SK-N-SH treated with all-trans-retinoic acid at 6 μM for 48 hours (cell line): ENCODE results near the gene FAF1.

Experiments
- ATAC-seq: fragments of 200-7000 bp; cut with Tn5 transposase; 3 replicates; pipeline ENCODE4 v1.9.1; 2020; ENCODE audit warnings: mild to moderate bottlenecking, moderate library complexity
- ARNTL ChIP-seq: fragments of 450-650 bp; formaldehyde crosslinking; IDR thresholded peaks from 2 replicates; pipeline ENCODE4 v1.5.0; 2020; ENCODE audit warnings: low read depth, mild to moderate bottlenecking, moderate library complexity, borderline replicate concordance
- BACH2 ChIP-seq: fragments of 250-450 bp; sonication (Bioruptor Pico); IDR thresholded peaks from 2 replicates; pipeline ENCODE4 v1.9.0; 2021; ENCODE audit warnings: mild to moderate bottlenecking, borderline replicate concordance
- CREB5 ChIP-seq: fragments of 250-450 bp; sonication (Bioruptor Pico); IDR thresholded peaks from 2 replicates; pipeline ENCODE4 v1.5.1; 2020; ENCODE audit warnings: low read depth, mild to moderate bottlenecking, moderate library complexity
- CSRNP3 ChIP-seq: fragments of 250-450 bp; sonication (Bioruptor Pico); IDR thresholded peaks from 2 replicates; pipeline ENCODE4 v1.5.1; 2021; ENCODE audit warnings: mild to moderate bottlenecking, moderate library complexity
- ESRRG ChIP-seq: fragments of 250-450 bp; sonication (Bioruptor Pico); IDR thresholded peaks from 2 replicates; pipeline ENCODE4 v1.6.1; 2021; ENCODE audit warnings: mild to moderate bottlenecking
- GLIS3 ChIP-seq: fragments of 250-450 bp; sonication (Bioruptor Pico); IDR thresholded peaks from 2 replicates; pipeline ENCODE4 v1.5.0; 2020; ENCODE audit warnings: mild to moderate bottlenecking, moderate library complexity
- OSR1 ChIP-seq: fragments of 250-450 bp; sonication (Bioruptor Pico); IDR thresholded peaks from 2 replicates; pipeline ENCODE4 v1.8.0; 2022; ENCODE audit warnings: moderate library complexity, mild to moderate bottlenecking, inconsistent platforms
- PATZ1 ChIP-seq: fragments of 250-450 bp; sonication (Bioruptor Pico); IDR thresholded peaks from 2 replicates; pipeline ENCODE4 v1.8.0; 2020; ENCODE audit warnings: mild to moderate bottlenecking, moderate library complexity, borderline replicate concordance
- POU6F1 ChIP-seq: fragments of 250-450 bp; sonication (Bioruptor Pico); IDR thresholded peaks from 2 replicates; pipeline ENCODE4 v1.8.0; 2021; ENCODE audit warnings: low read depth, mild to moderate bottlenecking, moderate library complexity, borderline replicate concordance
- PPARA ChIP-seq: fragments of 250-450 bp; sonication (Bioruptor Pico); IDR thresholded peaks from 2 replicates; pipeline ENCODE4 v1.5.0; 2020; ENCODE audit warnings: mild to moderate bottlenecking, borderline replicate concordance
- RARB ChIP-seq: fragments of 250-450 bp; sonication (Bioruptor Pico); IDR thresholded peaks from 2 replicates; pipeline ENCODE4 v1.8.0; 2021; ENCODE audit warnings: mild to moderate bottlenecking, moderate library complexity
- SNAI2 ChIP-seq: fragments of 250-450 bp; sonication (Bioruptor Pico); IDR thresholded peaks from 2 replicates; pipeline ENCODE4 v1.5.0; 2020; ENCODE audit warnings: mild to moderate bottlenecking, moderate library complexity
- TCF4 ChIP-seq: fragments of 250-450 bp; sonication (Bioruptor Pico); IDR thresholded peaks from 2 replicates; pipeline ENCODE4 v1.8.0; 2021; ENCODE audit warnings: mild to moderate bottlenecking, moderate library complexity, borderline replicate concordance
- TOX ChIP-seq: fragments of 250-450 bp; sonication (Bioruptor Pico); IDR thresholded peaks from 2 replicates; pipeline ENCODE4 v1.8.0; 2021; ENCODE audit warnings: mild to moderate bottlenecking, moderate library complexity, borderline replicate concordance
- TSHZ2 ChIP-seq: fragments of 250-450 bp; sonication (Bioruptor Pico); IDR thresholded peaks from 2 replicates; pipeline ENCODE4 v1.5.0; 2020; ENCODE audit warnings: mild to moderate bottlenecking, moderate library complexity
- ZFP3 ChIP-seq: fragments of 250-450 bp; sonication (Bioruptor Pico); IDR thresholded peaks from 2 replicates; pipeline ENCODE4 v1.5.0; 2020; ENCODE audit warnings: mild to moderate bottlenecking, moderate library complexity
- ZFP30 ChIP-seq: fragments of 450-650 bp; formaldehyde crosslinking; IDR thresholded peaks from 2 replicates; pipeline ENCODE4 v1.5.0; 2022; ENCODE audit warnings: mild to moderate bottlenecking, moderate library complexity
- ZNF565 ChIP-seq: fragments of 450-650 bp; formaldehyde crosslinking; conservative IDR thresholded peaks from 2 replicates; pipeline ENCODE4 v1.5.0; 2020; ENCODE audit warnings: low read depth, mild to moderate bottlenecking, moderate library complexity
- ZNF70 ChIP-seq: fragments of 450-650 bp; formaldehyde crosslinking; IDR thresholded peaks from 2 replicates; pipeline ENCODE4 v1.5.0; 2020; ENCODE audit warnings: mild to moderate bottlenecking, moderate library complexity
- ZNF8 ChIP-seq: fragments of 450-650 bp; formaldehyde crosslinking; IDR thresholded peaks from 2 replicates; pipeline ENCODE4 v1.5.0; 2020; ENCODE audit warnings: mild to moderate bottlenecking, moderate library complexity

The FAF1 gene

GRCh38 chr1:50644447-50645105 is 315.5 kb downstream of the FAF1 start:
- ATAC-seq = no peak
- TF ChIP-seq PPARA (CRISPR knock-in tag) (no peak), TOX (CRISPR knock-in tag) (no peak), ESRRG (no peak), SNAI2 (CRISPR knock-in tag) (no peak), ZNF8 (no peak), CSRNP3 (CRISPR knock-in tag) (no peak), CREB5 (CRISPR knock-in tag) (no peak), OSR1 (no peak), ZFP3 (CRISPR knock-in tag) (no peak), ZNF70 (CRISPR knock-in tag) (no peak), PATZ1 (no peak)

GRCh38 chr1:50637460-50637859 is 322.6 kb downstream of the FAF1 start:
- no peak for TF ChIP-seq ZNF565 (CRISPR knock-in tag)
- TF ChIP-seq PPARA (CRISPR knock-in tag) = no peak
- no peak for TF ChIP-seq ZFP3 (CRISPR knock-in tag)
- TF ChIP-seq ZFP30 (CRISPR knock-in tag) = no peak
- no peak for TF ChIP-seq BACH2 (CRISPR knock-in tag)
- TF ChIP-seq ZNF8 = no peak
- TF ChIP-seq ARNTL (CRISPR knock-in tag) = no peak
- TF ChIP-seq RARB = no peak
- TF ChIP-seq CREB5 (CRISPR knock-in tag) = no peak
- TF ChIP-seq ESRRG = no peak
- no peak for TF ChIP-seq TCF4 (CRISPR knock-in tag)
- TF ChIP-seq SNAI2 (CRISPR knock-in tag) = no peak
- no peak for TF ChIP-seq POU6F1 (CRISPR knock-in tag)
- no peak for TF ChIP-seq GLIS3 (CRISPR knock-in tag)
- no peak for TF ChIP-seq TSHZ2 (CRISPR knock-in tag)
- no peak for TF ChIP-seq OSR1
- TF ChIP-seq TOX (CRISPR knock-in tag) = no peak

More at GRCh38 chr1:50637460-50637859, 322.6 kb downstream of the FAF1 start:
- ATAC-seq = no peak
